Lower lobe of right lung (tissue), 2 donors: ENCODE data around the gene GMDS. TPM values are rescaled to one million over a fixed set of nuclear protein-coding genes. Genes with fewer than 3 reads are reported as not detected.

Source experiments
- ATAC-seq, 2 donors: fragments of 200-7000 bp; cut with Tn5 transposase; one replicate each; pipeline ENCODE4 v1.9.1; 2020 to 2022; ENCODE audit warnings: mild to moderate bottlenecking in 2 of 2, moderate library complexity in 2 of 2
- DNase-seq: peaks from one replicate; pipeline ENCODE4 v3.0.0-alpha.2; 2020
- H3K27ac ChIP-seq: fragments of 200-600 bp; one replicate; pipeline ENCODE4 v1.8.0; 2022
- H3K27me3 ChIP-seq: fragments of 200-600 bp; one replicate; pipeline ENCODE4 v1.8.0; 2022; ENCODE audit warnings: low read depth
- H3K36me3 ChIP-seq: fragments of 200-600 bp; one replicate; pipeline ENCODE4 v1.8.0; 2022; ENCODE audit warnings: mild to moderate bottlenecking
- H3K4me1 ChIP-seq: fragments of 200-600 bp; one replicate; pipeline ENCODE4 v1.8.0; 2022
- H3K4me3 ChIP-seq: fragments of 200-600 bp; one replicate; pipeline ENCODE4 v1.8.0; 2022; ENCODE audit warnings: mild to moderate bottlenecking
- H3K9me3 ChIP-seq: fragments of 200-600 bp; one replicate; pipeline ENCODE4 v1.8.0; 2022
- CTCF ChIP-seq: fragments of 200-600 bp; IDR thresholded peaks from one replicate; pipeline ENCODE4 v1.8.0; 2022; ENCODE audit warnings: antibody characterized with exemption, mild to moderate bottlenecking
- intact Hi-C: fragments of 100-400 bp; cut with DNase I; formaldehyde crosslinking; loops from one replicate; pipeline ENCODE4 v1.11.0; 2022
- total RNA-seq: library from RNA; stranded (reverse); fragmentation: NEBNext Ultra II Directional; extraction: Animal tissue kit (Norgen Biotek cat#: 25700); gene quantifications from one replicate; pipeline ENCODE4 v1.2.1, GENCODE V29; 2021
- donor health status: DM: no; HTN: yes; CAD: no; lungs with severe emphysema.

Gene GMDS
- total RNA-seq, 1 donor from 2014 or later = 12.7 TPM

GRCh38 chr6:1576166-1576565 lies 669.2 kb downstream of the GMDS start:
- ATAC-seq (no peak), DNase-seq (no peak)
- Histone ChIP-seq H3K4me3 (no peak overlapping the region), H3K27me3 (no peaks in the 10 kb centered on the region), H3K36me3 (no peaks in the 10 kb centered on the region), H3K4me1 (no peaks in the 10 kb centered on the region), H3K27ac (peak overlapping the region; percentile 62), H3K9me3 (peaks cover 5% of the 10 kb centered on the region)
- intact Hi-C loops = no loop called here
- TF ChIP-seq CTCF = no peak

- Histone ChIP-seq H3K9me3 (peaks cover 12% of the 10 kb centered on the region), H3K27me3 (no peaks in the 10 kb centered on the region), H3K4me1 (no peaks in the 10 kb centered on the region), H3K4me3 (peak overlapping the region; percentile 6), H3K27ac (peak overlapping the region; percentile 62), H3K36me3 (no peaks in the 10 kb centered on the region)
- TF ChIP-seq CTCF = no peak
- intact Hi-C loops = no loop called here
- peak; percentile 36 to 45 for ATAC-seq
- no peak for DNase-seq
Observed at GRCh38 chr6:1575210-1576041, 670.0 kb downstream of the GMDS start.

- Histone ChIP-seq H3K36me3 (no peaks in the 10 kb centered on the region), H3K27ac (peak overlapping the region; percentile 62), H3K27me3 (no peaks in the 10 kb centered on the region), H3K4me3 (no peak overlapping the region), H3K4me1 (no peaks in the 10 kb centered on the region), H3K9me3 (peaks cover 17% of the 10 kb centered on the region)
- ATAC-seq (no peak), DNase-seq (no peak)
- intact Hi-C loops = no loop called here
- no peak for TF ChIP-seq CTCF
Observed at GRCh38 chr6:1574890-1575209, 670.6 kb downstream of the GMDS start.

GRCh38 chr6:1574083-1574761 lies 671.2 kb downstream of the GMDS start:
- TF ChIP-seq CTCF = no peak
- no peak for DNase-seq

More at GRCh38 chr6:1574083-1574761, 671.2 kb downstream of the GMDS start:
- no peaks in the 10 kb centered on the region for H3K4me1 ChIP-seq
- H3K27ac ChIP-seq = no peak overlapping the region
- H3K27me3 ChIP-seq = no peaks in the 10 kb centered on the region
- ATAC-seq = no peak
- H3K9me3 ChIP-seq = peaks cover 17% of the 10 kb centered on the region
- no peaks in the 10 kb centered on the region for H3K36me3 ChIP-seq
- intact Hi-C loops = no loop called here
- no peak overlapping the region for H3K4me3 ChIP-seq
